Activated T-helper 17 cell treated with anti-CD3 and anti-CD28 coated beads, Interleukin-2, amount 50 U/mL, for 72 hours (primary cell): ENCODE results near the gene NEK9. TPM values are rescaled to one million over a fixed set of nuclear protein-coding genes. Genes with fewer than 3 reads are reported as not detected.
"Not testable (repeated sequence)": the region's sequence is repeated elsewhere in the genome, so short reads cannot be mapped to it uniquely, and the experiment has no call there.

ENCODE experiments used
- ATAC-seq: fragments of 150-1000 bp; cut with Tn5 transposase; replicated peaks from 2 replicates; pipeline ENCODE4 v1.10.0; 2021; ENCODE audit warnings: mild to moderate bottlenecking, moderate library complexity
- H3K27ac Mint-ChIP-seq: one replicate; pipeline ENCODE4 v1.8.0; 2022; ENCODE audit warnings: mixed read lengths
- H3K27me3 Mint-ChIP-seq: one replicate; pipeline ENCODE4 v1.8.0; 2022; ENCODE audit warnings: mixed read lengths
- H3K36me3 Mint-ChIP-seq: one replicate; pipeline ENCODE4 v1.8.0; 2022; ENCODE audit warnings: low read depth, mild to moderate bottlenecking, mixed read lengths
- H3K4me1 Mint-ChIP-seq: one replicate; pipeline ENCODE4 v1.8.0; 2022; ENCODE audit warnings: mixed read lengths
- H3K4me3 Mint-ChIP-seq: one replicate; pipeline ENCODE4 v1.8.0; 2022; ENCODE audit warnings: mild to moderate bottlenecking, mixed read lengths
- H3K9me3 Mint-ChIP-seq: one replicate; pipeline ENCODE4 v1.8.0; 2022; ENCODE audit warnings: mixed read lengths
- total RNA-seq, 2 donors: library from RNA; stranded (reverse); gene quantifications; one replicate each; pipeline ENCODE4 v1.2.3, GENCODE V29; 2022

The NEK9 gene
- total RNA-seq, 2 donors from 2014 or later: 49.4 to 52.4 TPM

DNA sequence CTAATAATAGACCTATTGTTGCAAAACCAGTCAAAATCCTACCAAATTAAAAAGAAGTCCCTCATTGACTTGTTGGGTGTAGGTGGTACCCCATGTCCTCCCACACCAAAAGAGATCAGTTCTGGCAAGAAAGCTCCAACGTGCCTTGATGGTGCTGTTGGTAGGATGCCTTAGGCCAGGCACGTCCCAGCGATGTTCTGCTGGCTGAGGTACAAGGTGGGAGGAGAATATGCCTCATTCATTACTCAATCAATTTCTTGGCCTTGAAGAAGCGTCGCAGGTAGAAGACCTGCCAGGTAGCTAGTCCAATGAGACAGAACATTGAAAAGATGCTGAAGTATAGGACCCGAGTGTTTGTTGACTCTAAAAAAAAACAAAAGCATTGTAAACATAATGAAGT is 7.8 kb upstream of the NEK9 start:
- Mint-ChIP-seq H3K4me1 (peaks cover 16% of the 10 kb centered on the region), H3K27ac (peak overlapping the region; percentile 23), H3K36me3 (peaks cover 78% of the 10 kb centered on the region), H3K4me3 (no peak overlapping the region), H3K9me3 (no peaks in the 10 kb centered on the region), H3K27me3 (no peaks in the 10 kb centered on the region)
- ATAC-seq: no peak

DNA sequence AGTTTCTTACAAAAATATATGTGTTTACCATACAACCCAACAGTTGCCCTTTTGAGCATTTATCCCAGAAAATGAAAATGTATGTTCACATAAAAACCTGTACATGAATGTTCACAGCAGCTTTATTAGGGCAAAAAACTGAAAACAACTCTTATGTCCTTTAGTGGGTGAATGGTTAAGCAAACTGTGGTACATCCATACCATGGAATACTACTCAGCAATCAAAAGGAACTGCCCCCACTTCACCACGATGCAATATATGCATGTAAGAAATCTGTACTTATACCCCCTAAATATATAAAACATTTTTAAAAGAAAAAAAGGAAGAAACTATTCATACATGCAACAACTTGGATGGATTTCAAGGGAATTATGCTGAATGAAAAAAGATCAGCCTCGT is 6.7 kb upstream of the NEK9 start:
- Mint-ChIP-seq H3K27ac (no peak overlapping the region), H3K9me3 (no peaks in the 10 kb centered on the region), H3K36me3 (peaks cover 78% of the 10 kb centered on the region), H3K4me1 (peaks cover 11% of the 10 kb centered on the region), H3K4me3 (no peak overlapping the region), H3K27me3 (no peaks in the 10 kb centered on the region)
- no peak for ATAC-seq

DNA sequence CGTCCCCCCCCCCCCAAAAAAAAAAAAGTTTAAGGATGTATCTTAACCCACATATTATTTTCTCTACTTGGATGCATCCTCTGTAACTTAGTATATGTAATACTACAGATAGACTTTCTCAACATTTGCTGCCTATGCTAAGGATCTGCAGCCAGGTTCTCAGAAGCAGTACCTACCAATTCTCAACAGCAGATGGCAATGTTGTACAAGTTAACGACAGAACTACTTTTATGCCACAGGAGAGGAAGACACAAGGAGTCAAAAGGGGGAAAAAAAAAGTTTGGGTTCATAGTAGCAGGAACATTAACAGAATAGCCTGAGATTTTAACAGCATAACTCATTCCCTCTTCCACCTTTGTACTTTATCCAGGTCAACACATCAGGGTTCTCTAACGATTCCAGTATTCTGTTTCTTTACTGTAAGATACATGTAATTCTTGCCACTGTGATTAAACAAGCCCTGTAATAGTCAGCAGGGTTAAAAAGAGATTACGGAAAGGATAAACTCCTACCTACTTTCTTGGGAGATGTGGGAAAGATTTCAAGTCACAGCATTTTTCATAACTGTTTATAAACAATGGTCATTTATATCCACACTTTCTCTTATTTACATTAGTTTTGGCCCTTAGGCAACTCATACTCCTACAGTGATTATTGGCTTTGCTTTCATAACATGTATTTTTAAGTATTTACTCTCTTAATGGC is 5.7 kb upstream of the NEK9 start:
- Mint-ChIP-seq H3K27ac (peak overlapping the region; percentile 9), H3K4me3 (no peak overlapping the region), H3K36me3 (peaks cover 74% of the 10 kb centered on the region), H3K9me3 (no peaks in the 10 kb centered on the region), H3K27me3 (no peaks in the 10 kb centered on the region), H3K4me1 (peaks cover 10% of the 10 kb centered on the region)
- peak; percentile 80 for ATAC-seq

DNA sequence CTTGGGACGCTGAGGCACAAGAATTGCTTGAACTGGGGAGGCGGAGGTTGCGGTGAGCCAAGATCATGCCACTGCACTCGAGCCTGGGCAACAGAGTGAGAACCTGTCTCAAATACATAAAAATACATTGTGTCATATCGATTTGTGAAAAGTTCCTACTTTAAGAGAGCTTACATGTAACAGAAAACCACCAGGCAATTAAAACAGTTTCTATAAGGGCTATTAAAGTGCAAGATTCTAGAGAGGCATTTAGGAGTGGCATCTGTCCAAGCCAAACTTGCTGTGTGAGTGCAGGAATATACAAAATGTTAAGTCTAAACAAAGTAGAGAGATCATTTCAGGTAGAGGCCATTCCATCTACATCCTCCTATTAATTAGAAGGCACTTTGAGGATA is 1.7 kb upstream of the NEK9 start:
- Mint-ChIP-seq H3K4me1 (peaks cover 27% of the 10 kb centered on the region), H3K27ac (no peak overlapping the region), H3K36me3 (peaks cover 61% of the 10 kb centered on the region), H3K9me3 (no peaks in the 10 kb centered on the region), H3K4me3 (peak overlapping the region; percentile 96), H3K27me3 (no peaks in the 10 kb centered on the region)
- ATAC-seq: no peak

DNA sequence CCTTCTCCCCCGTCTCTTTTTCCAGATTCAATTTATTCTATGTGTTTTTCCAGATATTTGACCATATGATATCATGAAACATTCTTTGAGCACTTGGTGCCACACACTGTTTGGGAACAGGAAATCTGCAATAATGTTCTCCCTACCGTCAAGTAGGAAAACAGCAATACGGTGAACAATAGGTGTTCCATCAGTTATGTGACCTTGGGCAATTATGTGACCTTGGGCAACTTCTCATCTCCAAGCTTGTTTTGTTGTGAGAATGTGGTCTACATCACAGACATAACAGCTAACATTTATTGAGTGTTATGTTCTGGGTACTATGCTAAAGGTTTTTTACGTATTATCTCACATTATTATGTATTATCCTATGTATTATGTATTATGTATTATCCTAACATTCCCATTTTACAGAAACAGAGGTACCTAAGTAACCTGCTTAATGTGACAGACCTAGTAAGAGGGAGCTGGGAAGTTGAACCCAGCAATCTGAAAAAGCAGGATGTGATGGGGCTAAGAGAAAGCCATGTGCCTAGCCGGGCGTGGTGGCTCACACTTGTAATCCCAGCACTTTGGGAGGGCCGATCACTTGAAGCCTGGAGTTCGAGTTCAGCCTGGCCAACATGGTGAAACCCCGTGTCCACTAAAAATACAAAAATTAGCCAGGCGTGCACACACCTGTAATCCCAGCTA is 1.2 kb upstream of the NEK9 start:
- H3K4me1 Mint-ChIP-seq: peaks cover 27% of the 10 kb centered on the region
- peaks cover 55% of the 10 kb centered on the region for H3K36me3 Mint-ChIP-seq
- no peaks in the 10 kb centered on the region for H3K9me3 Mint-ChIP-seq
- no peak for ATAC-seq
- H3K4me3 Mint-ChIP-seq: peak overlapping the region; percentile 96
- H3K27ac Mint-ChIP-seq: peak overlapping the region; percentile 97
- H3K27me3 Mint-ChIP-seq: no peaks in the 10 kb centered on the region

DNA sequence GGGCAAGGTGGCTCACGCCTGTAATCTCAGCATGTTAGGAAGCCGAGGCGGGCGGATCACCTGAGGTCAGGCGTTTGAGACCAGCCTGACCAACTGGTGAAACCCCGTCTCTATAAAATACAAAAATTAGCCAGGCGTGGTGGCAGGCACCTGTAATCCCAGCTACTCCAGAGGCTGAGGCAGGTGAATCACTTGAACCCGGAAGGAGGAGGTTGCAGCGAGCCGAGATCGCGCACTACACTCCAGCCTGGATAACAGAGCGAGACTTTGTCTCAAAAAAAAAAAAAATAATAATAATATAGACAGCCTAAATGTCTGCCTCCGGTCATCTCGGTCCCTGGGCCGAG is 599 bp upstream of the NEK9 start:
- peak; percentile 14 for ATAC-seq
- Mint-ChIP-seq H3K4me3 (peak overlapping the region; percentile 96), H3K36me3 (peaks cover 49% of the 10 kb centered on the region), H3K4me1 (peaks cover 27% of the 10 kb centered on the region), H3K27ac (peak overlapping the region; percentile 97)
- not testable (repeated sequence) for H3K9me3 Mint-ChIP-seq, H3K27me3 Mint-ChIP-seq

DNA sequence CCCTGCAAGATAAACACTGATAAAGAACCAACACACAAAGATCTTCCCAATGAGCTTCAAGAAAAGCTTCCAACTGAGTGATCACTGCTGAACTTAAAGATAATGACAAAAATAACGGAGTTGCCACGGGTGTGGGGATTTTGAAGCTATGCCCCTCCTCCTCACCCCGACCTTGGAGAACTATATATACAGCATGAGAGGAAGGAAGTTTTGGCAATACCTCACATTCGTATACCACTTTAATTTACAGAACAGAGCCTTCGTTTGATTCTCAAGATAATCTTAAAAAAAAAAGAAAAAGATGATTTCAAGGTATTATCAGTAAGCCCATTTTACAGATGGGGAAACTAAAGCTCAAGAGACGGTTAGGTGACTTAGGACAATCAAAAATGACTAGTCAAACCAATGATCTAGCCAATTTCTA is 715 bp downstream of the NEK9 start:
- H3K9me3 Mint-ChIP-seq: no peaks in the 10 kb centered on the region
- no peaks in the 10 kb centered on the region for H3K27me3 Mint-ChIP-seq
- peak overlapping the region; percentile 96 for H3K4me3 Mint-ChIP-seq
- peak overlapping the region; percentile 97 for H3K27ac Mint-ChIP-seq
- peaks cover 40% of the 10 kb centered on the region for H3K36me3 Mint-ChIP-seq
- no peak for ATAC-seq
- peaks cover 27% of the 10 kb centered on the region for H3K4me1 Mint-ChIP-seq

DNA sequence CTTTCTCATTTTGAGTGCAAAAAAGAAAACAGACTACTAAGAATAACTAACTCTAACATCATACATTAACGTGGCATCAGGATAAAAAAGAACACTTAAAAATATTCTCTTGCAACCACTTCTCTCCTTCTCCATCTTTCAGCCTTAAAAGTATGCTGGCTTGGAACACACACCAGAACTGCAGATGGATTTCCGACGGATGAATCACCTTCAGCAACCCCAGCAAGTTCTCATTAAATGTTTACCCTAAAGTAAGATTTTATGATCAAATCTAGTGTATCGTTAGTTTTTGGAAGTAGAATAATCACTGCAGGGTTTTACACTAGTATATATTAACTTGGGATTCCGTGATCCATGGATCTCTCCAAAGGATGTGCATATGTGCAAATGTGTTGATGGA is 1.2 kb downstream of the NEK9 start:
- Mint-ChIP-seq H3K4me3 (peak overlapping the region; percentile 96), H3K9me3 (no peaks in the 10 kb centered on the region), H3K27ac (peak overlapping the region; percentile 97), H3K27me3 (no peaks in the 10 kb centered on the region), H3K4me1 (peaks cover 27% of the 10 kb centered on the region), H3K36me3 (peaks cover 40% of the 10 kb centered on the region)
- no peak for ATAC-seq

DNA sequence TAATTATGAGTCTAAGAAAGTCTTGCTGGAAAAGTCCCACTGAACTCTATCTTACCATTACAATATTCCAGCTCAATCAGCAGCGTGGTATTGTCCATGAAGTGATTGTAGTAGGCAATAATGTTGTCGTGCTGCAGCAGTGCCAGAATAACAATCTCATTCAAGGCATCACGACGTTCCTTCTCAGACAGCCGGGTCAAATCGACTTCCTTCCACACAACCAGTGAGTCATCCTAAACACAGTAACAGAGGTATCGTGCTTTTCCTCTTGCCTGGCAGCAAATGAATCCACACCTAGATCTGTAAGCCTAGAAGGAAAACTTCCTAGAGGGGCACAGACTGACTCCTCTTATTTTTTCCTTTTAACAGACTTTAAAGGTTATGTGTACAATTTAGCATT is 2.9 kb downstream of the NEK9 start:
- Mint-ChIP-seq H3K9me3 (no peaks in the 10 kb centered on the region), H3K27me3 (no peaks in the 10 kb centered on the region), H3K4me1 (peaks cover 27% of the 10 kb centered on the region), H3K27ac (peak overlapping the region; percentile 66), H3K36me3 (peaks cover 51% of the 10 kb centered on the region), H3K4me3 (peak overlapping the region; percentile 96)
- ATAC-seq: peak; percentile 31

DNA sequence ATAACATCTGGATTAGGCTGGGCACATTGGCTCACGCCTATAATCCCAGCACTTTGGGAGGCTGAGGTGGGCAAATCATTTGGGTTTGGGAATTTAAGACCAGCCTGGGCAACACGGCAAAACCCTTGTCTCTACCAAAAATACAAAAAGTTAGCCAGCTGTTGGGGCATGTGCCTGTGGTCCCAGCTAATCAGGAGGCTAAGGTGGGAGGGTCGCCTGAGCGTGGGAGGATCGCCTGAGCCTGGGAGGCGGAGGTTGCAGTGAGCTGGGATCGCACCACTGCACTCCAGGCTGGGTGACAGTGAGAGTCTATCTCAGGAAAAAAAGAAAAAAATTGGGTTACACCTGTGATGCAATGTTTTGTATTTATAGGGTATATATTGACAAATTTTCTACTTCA is 5.3 kb downstream of the NEK9 start:
- peaks cover 64% of the 10 kb centered on the region for H3K36me3 Mint-ChIP-seq
- H3K4me3 Mint-ChIP-seq: no peak overlapping the region
- H3K9me3 Mint-ChIP-seq: no peaks in the 10 kb centered on the region
- peaks cover 22% of the 10 kb centered on the region for H3K4me1 Mint-ChIP-seq
- no peak for ATAC-seq
- no peak overlapping the region for H3K27ac Mint-ChIP-seq
- H3K27me3 Mint-ChIP-seq: no peaks in the 10 kb centered on the region

DNA sequence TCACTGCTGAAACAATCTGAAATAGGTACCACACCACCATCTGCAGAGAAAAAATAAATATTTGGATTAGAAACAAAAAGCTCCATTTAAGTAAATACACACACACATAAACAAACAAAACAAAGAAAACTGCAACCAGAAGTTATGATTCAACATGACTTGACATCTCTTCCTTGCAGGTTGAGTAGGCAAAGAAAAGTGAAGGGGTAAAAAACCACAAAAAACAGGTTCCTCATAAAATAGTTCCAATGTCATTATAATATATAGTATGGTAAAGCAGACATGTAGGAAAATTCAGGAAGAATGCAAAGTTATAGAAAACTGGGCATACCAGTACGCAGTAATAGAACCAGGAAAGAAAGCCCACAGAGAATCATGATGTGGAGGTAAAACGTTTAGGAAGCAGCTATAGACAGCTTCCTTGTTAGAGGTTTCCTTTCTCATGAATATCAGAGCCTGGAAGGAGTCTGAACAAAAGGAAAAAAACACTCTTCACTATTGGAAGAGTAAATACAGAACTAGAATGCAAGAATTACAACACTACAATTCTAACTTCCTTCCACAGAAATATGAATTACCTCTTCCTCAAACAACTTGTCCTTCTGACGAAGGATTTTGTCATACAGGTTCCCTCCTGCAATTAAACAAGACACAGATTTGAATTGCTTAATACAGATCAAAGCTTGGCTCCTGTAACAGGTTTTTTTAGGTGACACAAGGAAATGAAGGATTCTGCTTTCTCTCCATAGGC is 6.1 kb downstream of the NEK9 start:
- no peaks in the 10 kb centered on the region for H3K27me3 Mint-ChIP-seq
- no peak for ATAC-seq
- no peaks in the 10 kb centered on the region for H3K9me3 Mint-ChIP-seq
- H3K36me3 Mint-ChIP-seq: peaks cover 65% of the 10 kb centered on the region
- no peak overlapping the region for H3K4me3 Mint-ChIP-seq
- peaks cover 18% of the 10 kb centered on the region for H3K4me1 Mint-ChIP-seq
- H3K27ac Mint-ChIP-seq: no peak overlapping the region

DNA sequence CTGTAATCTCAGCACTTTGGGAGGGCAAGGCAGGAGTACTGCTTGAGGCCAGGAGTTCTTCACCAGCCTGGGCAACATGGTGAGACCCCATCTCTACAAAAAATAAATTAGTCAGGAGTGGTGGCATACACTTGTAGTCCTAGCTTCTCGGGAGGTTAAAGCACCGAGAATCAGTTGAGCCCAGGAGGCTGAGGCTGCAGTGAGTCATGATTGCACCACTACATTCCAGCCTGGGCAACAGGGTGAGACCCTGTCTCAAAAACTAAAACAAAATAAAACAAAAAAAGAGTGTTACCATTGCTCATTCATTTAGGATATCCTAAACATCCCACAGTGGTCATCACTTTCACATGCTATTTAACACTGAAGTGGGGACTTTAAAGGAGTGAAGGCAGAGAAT is 7.8 kb downstream of the NEK9 start:
- ATAC-seq: no peak
- H3K4me1 Mint-ChIP-seq: peaks cover 9% of the 10 kb centered on the region
- no peaks in the 10 kb centered on the region for H3K27me3 Mint-ChIP-seq
- H3K36me3 Mint-ChIP-seq: peaks cover 73% of the 10 kb centered on the region
- H3K4me3 Mint-ChIP-seq: no peak overlapping the region
- no peaks in the 10 kb centered on the region for H3K9me3 Mint-ChIP-seq
- no peak overlapping the region for H3K27ac Mint-ChIP-seq

DNA sequence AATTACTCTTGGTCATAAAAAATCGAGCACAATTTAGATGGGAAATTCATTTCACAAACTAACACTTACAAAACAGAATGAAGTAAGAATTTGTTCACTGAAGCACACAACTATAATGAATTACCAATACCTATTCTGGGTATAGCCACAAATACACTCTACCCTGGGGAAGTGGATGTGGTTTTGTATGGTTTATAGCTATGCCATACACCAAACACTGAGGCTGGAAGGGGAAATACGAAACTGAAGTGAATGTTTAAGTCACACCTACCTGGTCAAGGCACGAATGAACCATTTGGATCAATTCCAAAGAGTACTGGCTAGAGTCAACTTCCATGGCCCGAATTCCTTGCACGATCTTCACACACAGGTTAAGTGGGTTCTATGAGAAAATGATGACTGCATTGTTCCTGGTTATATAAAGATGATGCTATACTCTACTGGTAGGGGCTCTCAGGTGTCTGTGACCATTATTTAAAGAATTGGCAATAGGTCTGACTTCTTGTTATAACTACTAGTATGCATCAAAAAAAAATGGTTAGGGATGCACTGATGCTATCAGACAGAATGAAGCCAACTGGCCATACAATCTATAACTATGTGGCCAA is 12.8 kb downstream of the NEK9 start:
- Mint-ChIP-seq H3K36me3 (peaks cover 95% of the 10 kb centered on the region), H3K27me3 (no peaks in the 10 kb centered on the region), H3K27ac (no peak overlapping the region), H3K4me3 (no peak overlapping the region), H3K4me1 (peaks cover 8% of the 10 kb centered on the region), H3K9me3 (no peaks in the 10 kb centered on the region)
- peak; percentile 53 for ATAC-seq

DNA sequence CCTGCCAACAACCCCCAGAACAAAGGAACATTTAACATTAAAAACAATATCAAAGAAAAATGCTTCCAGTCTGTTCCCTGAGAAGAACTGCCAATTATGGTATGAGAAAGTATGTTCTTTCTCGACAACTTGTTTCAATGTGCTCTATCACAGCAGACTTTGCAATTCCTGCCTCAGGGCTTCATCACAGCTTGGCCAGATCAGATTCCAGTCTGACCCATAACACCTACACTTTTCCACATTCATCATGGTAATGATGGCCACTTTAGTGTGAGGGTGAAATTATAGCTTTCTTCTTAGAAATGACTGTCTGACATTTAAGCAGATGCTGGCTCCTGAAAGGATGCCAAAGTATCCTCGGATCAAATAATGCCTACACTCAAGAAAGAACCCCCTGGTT is 17.0 kb downstream of the NEK9 start:
- ATAC-seq: no peak
- H3K9me3 Mint-ChIP-seq: no peaks in the 10 kb centered on the region
- no peak overlapping the region for H3K27ac Mint-ChIP-seq
- no peaks in the 10 kb centered on the region for H3K27me3 Mint-ChIP-seq
- H3K36me3 Mint-ChIP-seq: peaks cover 95% of the 10 kb centered on the region
- peaks cover 8% of the 10 kb centered on the region for H3K4me1 Mint-ChIP-seq
- no peak overlapping the region for H3K4me3 Mint-ChIP-seq
